Stimulated activated CD4-positive, alpha-beta T cell treated with anti-CD3 and anti-CD28 coated beads, Interleukin-4, amount 100 ng/mL, for 48 hours (primary cell): ENCODE data around the gene SNX12.
"Not testable (repeated sequence)": the region's sequence is repeated elsewhere in the genome, so short reads cannot be mapped to it uniquely, and the experiment has no call there.

ENCODE experiments used
- DNase-seq, 2 donors: peaks; one replicate each; pipeline ENCODE4 v3.0.0-alpha.2; 2020; ENCODE audit warnings: low read depth in 2 of 2

Gene SNX12

DNA sequence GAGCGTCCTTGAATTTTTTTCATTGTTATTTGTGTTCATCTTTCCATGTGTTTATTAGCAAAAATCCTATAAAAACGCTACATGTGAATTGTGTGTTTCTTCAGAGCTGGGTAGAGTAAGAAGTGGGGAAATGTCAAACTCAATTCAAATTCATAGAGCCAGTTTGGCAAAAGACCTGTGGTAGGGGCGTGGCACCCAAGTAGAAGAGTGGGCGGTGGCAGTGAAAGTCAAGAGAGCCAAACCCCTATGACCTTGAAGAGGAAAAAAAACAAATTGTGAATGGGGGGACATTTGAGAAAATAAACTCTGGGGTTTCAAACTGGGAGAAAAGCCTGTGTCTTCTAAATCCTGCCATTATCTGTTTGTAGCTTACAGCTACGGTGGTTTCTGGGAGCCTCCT is 23.1 kb upstream of the SNX12 start:
- DNase-seq: no peak

DNA sequence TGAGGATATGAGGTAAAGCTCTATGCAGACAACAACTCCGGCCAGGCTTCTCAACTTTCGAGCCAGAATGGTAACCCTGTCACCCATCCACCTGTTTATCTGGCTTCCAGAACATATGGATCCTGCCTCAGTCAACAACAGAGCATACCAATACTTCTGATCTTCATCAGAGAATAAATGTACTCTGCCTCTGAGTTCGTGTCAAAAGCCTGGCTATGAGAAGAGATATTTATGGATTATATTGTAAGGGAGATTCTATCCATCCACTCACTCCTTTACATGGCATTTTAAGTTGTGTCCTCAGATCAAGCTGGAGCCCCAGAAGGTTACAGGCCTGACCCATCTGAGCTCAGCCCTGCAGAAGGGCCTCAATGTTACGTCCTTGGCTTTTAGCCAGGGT is 17.8 kb upstream of the SNX12 start:
- no peak for DNase-seq

DNA sequence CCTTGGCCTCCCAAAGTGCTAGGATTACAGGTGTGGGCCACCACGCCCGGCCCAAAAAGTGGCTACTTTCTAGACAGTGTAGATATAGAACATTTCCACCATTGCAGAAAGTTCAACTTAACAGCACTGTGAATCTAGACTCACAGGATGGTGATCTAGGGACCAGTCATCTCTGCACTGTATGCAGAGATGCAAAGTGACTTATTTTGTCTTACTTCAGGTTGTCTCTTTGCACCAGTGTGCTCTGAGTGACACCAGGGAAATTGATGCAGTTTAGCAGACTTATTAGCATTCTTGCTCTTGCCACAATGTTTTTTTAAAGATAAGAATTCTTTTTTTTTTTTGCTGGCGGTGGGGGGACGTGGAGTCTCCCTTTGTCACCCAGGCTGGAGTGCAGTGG is 14.7 kb upstream of the SNX12 start:
- DNase-seq: no peak

DNA sequence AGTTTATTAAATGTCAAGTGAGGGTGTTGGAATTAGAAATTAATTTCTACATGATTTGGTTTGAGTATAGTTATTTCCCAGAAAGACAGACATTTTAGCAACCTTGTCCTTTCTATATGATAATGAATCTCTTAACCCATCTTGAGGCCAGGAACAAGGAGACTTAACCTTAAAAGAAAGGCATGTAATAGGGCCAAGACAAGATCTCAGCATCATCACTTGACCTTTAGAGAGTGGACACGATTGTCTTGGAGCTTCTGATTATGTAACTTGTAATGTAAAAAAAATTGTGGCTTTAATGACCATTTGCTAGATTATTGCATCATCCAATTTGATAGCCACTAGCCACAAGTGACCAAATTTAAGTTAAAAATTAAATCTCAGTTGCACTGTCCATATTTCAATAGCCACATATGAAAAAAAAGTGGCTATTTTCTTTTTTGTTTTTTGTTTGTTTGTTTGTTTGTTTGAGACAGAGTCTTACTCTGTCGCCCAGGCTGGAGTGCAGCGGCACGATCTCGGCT is 14.1 kb upstream of the SNX12 start:
- no peak for DNase-seq

DNA sequence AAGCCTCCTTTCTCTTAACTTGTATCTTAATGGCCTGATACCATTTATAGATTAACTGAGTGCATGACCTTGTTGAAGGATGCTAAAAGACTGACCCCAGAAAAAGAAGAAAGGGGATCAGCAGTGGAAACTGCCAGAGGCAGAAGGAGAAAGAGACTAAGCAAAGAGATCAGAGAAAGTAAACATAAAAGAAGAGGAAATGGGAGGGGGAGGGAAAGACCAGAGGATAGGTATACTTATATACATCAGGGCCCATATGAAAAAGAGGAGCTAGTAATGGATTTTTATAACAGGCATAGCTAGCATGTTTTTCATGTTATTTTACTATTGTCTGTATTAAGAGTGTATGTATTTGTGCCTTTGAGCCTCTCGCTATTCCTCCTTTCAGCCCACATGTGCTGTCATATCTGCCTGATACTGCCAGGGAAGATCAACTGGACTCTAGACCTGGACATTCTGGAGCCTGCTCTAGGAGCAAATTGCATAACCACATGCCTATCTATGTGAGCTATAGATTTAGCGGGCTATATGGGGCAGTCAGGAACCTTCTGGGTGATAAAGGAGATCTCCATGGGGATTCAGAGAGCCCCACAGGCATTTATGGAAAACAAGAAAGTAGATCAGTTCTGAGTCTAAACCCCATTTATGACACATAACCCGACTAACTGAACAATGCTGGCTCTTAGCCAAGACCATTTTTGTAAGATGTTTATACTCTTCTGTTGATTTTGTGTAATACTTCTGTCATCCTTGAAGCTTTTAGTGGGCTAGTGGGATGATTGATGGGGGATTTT is 13.4 kb upstream of the SNX12 start:
- no peak for DNase-seq

DNA sequence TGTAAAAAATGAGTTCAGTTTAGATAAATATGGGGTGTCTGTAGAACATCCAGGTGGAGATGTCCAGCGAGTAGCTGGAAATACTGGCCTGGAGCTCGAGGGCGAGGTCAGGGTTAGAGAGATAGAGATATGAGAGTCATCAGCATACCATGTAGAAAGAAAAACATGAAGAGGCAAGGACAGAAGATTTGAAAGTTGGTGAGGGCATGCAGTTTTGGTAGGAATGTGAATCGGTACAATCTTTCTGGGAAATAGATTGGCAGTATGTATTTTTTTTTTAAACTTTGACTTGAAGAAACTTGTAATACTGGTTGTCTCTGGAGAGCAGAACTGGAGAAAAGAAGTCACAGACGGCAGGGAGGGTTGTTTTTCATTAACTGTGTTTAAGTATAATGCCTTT is 2.4 kb upstream of the SNX12 start:
- no peak for DNase-seq

DNA sequence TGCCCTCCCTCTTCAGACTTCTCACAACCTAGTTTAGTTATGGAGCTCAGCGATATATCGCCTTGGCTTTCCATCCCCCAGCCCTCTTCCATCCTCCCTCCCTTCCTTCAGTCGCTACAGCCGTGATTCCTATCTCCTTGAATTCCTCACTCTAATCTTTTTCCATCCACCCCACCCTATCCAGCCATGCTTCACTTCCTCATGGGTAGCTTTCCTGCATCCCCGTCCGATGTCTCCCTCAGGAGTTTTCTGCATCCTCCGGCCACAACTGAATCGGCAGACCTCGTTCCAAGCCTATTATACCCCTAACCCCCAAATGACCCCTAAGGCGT is 456 bp downstream of the SNX12 start:
- no peak for DNase-seq

DNA sequence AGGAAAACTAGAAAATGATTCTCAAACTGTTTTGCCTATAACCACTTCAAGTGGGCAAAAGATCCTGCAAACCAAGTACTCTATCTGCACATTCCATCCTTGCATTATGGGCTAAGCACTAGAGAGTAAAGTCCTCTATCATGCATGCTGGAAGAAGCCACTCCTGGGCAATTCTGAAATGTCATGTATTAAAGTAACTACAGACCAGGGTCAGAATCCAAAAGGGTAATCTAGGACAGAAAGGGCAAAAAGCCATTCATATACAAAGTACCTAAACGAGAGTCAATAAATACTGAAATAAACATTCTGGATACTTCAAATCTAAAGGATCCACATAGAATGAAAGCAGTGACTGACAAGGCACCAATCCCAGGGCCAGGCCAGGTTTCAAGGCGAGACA is 1.0 kb downstream of the SNX12 start:
- DNase-seq: no peak

DNA sequence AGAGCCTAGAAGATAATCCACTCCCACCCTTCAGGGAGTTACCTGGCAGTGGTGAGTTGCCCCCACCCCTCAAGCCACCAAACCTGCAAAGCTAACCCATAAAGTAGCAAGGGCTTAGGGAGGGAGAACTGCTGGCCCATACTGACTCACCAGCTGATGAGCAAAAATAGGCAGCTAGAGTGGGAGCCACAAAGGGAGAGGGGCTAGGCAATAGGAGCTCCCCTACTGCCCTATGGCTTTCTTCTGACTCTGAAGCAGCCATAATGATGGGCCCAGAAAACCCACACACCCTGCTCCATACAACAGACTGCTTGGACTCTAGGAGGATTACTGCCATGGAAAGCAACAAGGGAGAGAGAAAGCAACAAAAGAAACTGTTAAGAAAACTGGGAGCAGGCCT is 8.0 kb downstream of the SNX12 start:
- DNase-seq: no peak

DNA sequence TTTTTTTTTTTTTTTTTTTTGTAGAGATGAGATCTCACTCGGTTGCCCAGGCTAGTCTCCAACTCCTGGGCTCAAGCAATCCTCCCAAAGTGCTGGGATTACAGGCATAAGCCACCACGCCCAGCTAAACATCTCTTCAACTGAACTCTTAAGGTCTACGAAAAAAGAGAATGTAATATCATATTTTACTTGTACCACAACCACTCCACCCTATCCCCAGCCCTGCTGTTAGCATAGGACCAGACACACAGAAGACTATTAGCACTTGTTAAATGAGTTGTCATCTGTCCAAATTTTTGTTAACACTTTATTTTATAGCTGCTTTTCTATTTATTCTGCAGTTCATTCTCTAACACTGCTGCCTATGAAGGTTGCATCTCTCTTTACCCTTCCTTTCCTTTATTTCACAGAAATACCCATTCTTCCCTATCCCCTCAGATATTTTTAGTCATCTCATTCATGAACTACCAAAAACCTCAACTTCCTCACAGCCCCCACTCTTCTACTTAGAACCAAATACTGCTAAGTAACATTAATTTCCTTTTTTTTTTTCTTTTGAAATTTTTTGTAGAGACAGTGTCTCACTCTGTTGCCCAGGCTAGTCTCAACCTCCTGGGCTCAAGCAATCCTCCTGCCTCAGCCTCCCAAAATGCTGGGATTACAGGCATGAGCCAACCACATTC is 10.1 kb downstream of the SNX12 start:
- no peak for DNase-seq

DNA sequence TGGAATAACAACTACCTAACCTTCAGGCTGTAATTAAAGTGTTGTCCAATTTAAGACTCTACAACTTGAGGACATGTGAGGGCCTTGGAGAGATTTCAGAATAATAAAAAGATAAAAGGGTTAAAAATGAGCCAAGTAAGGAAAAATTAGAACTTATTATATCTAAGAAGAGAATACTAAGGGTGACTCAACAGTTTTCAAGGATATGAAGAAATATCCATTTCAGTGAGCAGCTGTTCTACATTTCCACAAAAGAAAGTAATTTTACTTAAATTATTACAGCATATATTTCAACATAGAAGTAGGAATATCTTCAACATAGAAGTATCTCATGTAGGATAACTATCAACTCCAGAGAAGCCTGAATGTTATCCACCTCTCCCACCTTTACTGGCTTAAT is 11.3 kb downstream of the SNX12 start:
- DNase-seq: no peak

DNA sequence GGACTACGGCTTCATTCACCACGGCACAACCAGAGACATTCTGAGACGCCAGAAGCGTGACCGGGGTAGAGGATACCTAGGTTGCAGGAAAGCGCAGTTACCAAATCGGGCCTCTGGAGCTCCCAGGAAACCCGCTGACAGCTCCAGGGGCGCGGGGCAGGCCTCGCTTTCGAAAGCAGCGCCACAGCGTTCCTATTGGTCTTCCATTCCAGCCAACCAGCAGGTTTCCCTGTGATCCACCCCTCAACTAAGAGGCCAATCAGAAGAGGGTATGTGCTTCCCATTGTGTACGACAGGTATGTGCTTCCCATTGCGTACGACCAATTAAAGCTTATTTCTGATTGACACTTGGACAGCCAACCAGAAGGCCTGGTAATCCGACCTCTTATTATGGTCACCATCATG is 14.9 kb downstream of the SNX12 start:
- DNase-seq: no peak

DNA sequence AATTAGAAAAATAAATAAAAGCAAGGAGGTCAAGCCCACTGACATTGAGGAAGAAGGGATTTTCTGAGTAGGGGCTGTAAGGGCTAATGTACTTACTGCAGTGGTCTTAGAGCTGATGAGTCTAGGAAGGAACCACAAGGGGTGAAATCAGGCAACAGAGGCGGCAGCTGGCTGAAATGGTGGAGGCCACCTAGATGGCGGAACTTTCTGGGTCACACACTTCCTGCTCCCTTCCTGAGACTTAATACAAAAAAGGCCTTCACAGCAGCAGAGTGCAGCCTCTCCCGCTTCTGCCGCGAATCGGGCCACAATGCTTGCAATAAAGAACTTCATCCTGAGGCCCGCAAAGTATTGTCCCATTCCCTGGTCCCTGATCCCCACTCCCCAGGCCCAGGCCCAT is 15.4 kb downstream of the SNX12 start:
- DNase-seq: no peak

DNA sequence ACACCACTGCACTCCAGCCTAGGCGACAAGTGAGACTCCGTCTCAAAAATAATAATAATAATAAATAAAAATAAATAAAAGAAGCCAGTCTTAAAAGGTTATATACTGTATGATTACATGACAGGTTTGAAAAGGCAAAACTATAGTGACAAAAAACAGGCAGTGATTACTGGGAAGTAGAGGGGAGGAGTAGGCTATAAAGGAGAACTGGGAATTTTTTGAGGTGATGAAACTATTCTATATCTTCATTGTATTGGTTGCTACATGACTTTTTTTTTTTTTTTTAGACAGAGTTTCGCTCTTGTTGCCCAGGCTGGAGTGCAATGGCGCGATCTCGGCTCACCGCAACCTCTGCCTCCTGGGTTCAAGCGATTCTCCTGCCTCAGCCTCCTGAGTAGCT is 20.2 kb downstream of the SNX12 start:
- DNase-seq: not testable (repeated sequence)

DNA sequence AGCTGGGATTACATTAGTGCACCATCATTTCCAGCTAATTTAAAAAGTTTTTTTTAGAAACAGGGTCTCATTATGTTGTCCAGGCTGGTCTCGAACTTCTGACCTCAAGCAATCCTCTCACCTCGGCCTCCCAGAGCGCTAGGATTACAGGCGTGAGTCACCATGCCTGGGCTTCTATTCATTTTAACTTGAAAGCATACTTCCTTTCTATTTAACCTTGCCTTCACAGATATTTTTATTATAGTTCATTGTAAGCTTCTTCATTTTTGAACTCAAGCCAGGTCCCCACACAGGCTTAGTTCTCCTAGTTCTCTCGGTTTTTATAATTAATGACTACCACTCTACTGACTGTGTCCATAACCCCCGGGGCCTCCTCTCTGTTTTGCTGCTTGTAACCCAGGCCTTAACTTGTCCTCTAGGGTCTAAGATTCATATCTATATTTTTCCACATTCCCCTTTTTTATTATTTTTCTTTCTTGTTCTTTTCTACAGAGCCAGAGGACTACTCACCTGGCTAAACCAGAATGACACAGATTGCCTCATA is 50.7 kb downstream of the SNX12 start:
- DNase-seq: no peak
